GM23338 (cell line): ENCODE measurements around the gene IMMP1L. TPM values are rescaled to one million over a fixed set of nuclear protein-coding genes. Genes with fewer than 3 reads are reported as not detected.

Experiments
- ATAC-seq: fragments of 200-7000 bp; cut with Tn5 transposase; 3 replicates; pipeline ENCODE4 v1.9.1; 2020
- DNase-seq: peaks from one replicate; pipeline ENCODE4 v3.0.0-alpha.2; 2015; ENCODE audit warnings: low spot score
- H2AFZ ChIP-seq: fragments of 200-600 bp; sonication (generic); 2 replicates; pipeline ENCODE4 v1.8.0; 2016; ENCODE audit warnings: antibody characterized with exemption, mild to moderate bottlenecking, moderate library complexity
- H3F3A ChIP-seq: fragments of 200-600 bp; sonication (generic); replicated peaks from 2 replicates; pipeline ENCODE4 v1.8.0; 2017; ENCODE audit warnings: antibody characterized with exemption, mixed run types, low read depth
- H3K27ac ChIP-seq: fragments of 200-600 bp; sonication (generic); 2 replicates; pipeline ENCODE4 v1.6.1; 2016; ENCODE audit warnings: low read depth
- H3K27me3 ChIP-seq: fragments of 200-600 bp; sonication (generic); 2 replicates; pipeline ENCODE4 v1.8.0; 2016; ENCODE audit warnings: mild to moderate bottlenecking, mixed run types, moderate library complexity; ENCODE audit not compliant: insufficient read depth
- H3K36me3 ChIP-seq: fragments of 200-600 bp; sonication (generic); 2 replicates; pipeline ENCODE4 v1.8.0; 2016; ENCODE audit warnings: mild to moderate bottlenecking; ENCODE audit not compliant: insufficient read depth
- H3K4me1 ChIP-seq: fragments of 200-600 bp; sonication (generic); 2 replicates; pipeline ENCODE4 v1.8.0; 2016; ENCODE audit warnings: mild to moderate bottlenecking, moderate library complexity; ENCODE audit not compliant: insufficient read depth
- H3K4me2 ChIP-seq: fragments of 200-600 bp; sonication (generic); 2 replicates; pipeline ENCODE4 v1.7.1; 2017; ENCODE audit warnings: mixed run types
- H3K4me3 ChIP-seq: fragments of 200-600 bp; sonication (generic); 2 replicates; pipeline ENCODE4 v1.6.1; 2016; ENCODE audit warnings: mixed run types
- H3K79me2 ChIP-seq: fragments of 200-600 bp; sonication (generic); replicated peaks from 2 replicates; pipeline ENCODE4 v1.8.0; 2017; ENCODE audit warnings: mild to moderate bottlenecking; ENCODE audit not compliant: insufficient read depth
- H3K9me2 ChIP-seq: fragments of 200-600 bp; sonication (generic); 2 replicates; pipeline ENCODE4 v1.8.0; 2017; ENCODE audit not compliant: insufficient read depth
- H4K20me1 ChIP-seq: fragments of 200-600 bp; sonication (generic); replicated peaks from 2 replicates; pipeline ENCODE4 v1.8.0; 2017; ENCODE audit warnings: mild to moderate bottlenecking; ENCODE audit not compliant: insufficient read depth
- H3K27ac Mint-ChIP-seq: 2 replicates; pipeline ENCODE4 v1.8.0; 2020; ENCODE audit warnings: inconsistent platforms, mild to moderate bottlenecking, moderate library complexity, mixed read lengths
- H3K27me3 Mint-ChIP-seq: 3 replicates; pipeline ENCODE4 v1.8.0; 2022; ENCODE audit warnings: low read depth, mild to moderate bottlenecking, moderate library complexity, mixed read lengths, inconsistent platforms; ENCODE audit not compliant: insufficient read depth, poor library complexity
- H3K36me3 Mint-ChIP-seq: 3 replicates; pipeline ENCODE4 v1.8.0; 2021; ENCODE audit warnings: low read depth, mild to moderate bottlenecking, inconsistent platforms, moderate library complexity, mixed read lengths
- H3K4me1 Mint-ChIP-seq: 3 replicates; pipeline ENCODE4 v1.8.0; 2020; ENCODE audit warnings: mild to moderate bottlenecking, inconsistent platforms, mixed read lengths
- H3K4me3 Mint-ChIP-seq: 3 replicates; pipeline ENCODE4 v1.8.0; 2021; ENCODE audit warnings: moderate library complexity, mild to moderate bottlenecking, inconsistent platforms, mixed read lengths
- H3K9me3 Mint-ChIP-seq: 3 replicates; pipeline ENCODE4 v1.8.0; 2020; ENCODE audit warnings: moderate library complexity, mild to moderate bottlenecking, inconsistent platforms, mixed read lengths
- CREB1 ChIP-seq: fragments of 250-450 bp; sonication (Bioruptor Pico); IDR thresholded peaks from 2 replicates; pipeline ENCODE4 v1.5.0; 2020; ENCODE audit warnings: low read depth, mild to moderate bottlenecking, moderate library complexity
- EZH2 ChIP-seq: fragments of 200-600 bp; sonication (generic); IDR thresholded peaks from one replicate; pipeline ENCODE4 v1.8.0; 2017; ENCODE audit warnings: antibody characterized with exemption, mild to moderate bottlenecking, low read depth; ENCODE audit not compliant: unreplicated experiment
- EZH2phosphoT487 ChIP-seq: fragments of 200-600 bp; sonication (generic); IDR thresholded peaks from one replicate; pipeline ENCODE4 v1.8.1; 2018; ENCODE audit warnings: antibody characterized with exemption; ENCODE audit not compliant: unreplicated experiment
- JUNB ChIP-seq: IDR thresholded peaks from one replicate; pipeline ENCODE4 v1.6.1; 2016; ENCODE audit warnings: antibody characterized with exemption; ENCODE audit not compliant: unreplicated experiment
- NANOG ChIP-seq: IDR thresholded peaks from 2 replicates; pipeline ENCODE4 v1.6.1; 2016; ENCODE audit warnings: antibody characterized with exemption, borderline replicate concordance
- POLR2AphosphoS5 ChIP-seq: IDR thresholded peaks from 2 replicates; pipeline ENCODE4 v1.6.1; 2016; ENCODE audit warnings: antibody characterized with exemption, low read depth
- STAT1 ChIP-seq: IDR thresholded peaks from one replicate; pipeline ENCODE4 v1.6.1; 2016; ENCODE audit warnings: antibody characterized with exemption; ENCODE audit not compliant: unreplicated experiment
- ZNF114 ChIP-seq: fragments of 250-450 bp; sonication (Bioruptor Pico); IDR thresholded peaks from 2 replicates; pipeline ENCODE4 v1.5.0; 2020; ENCODE audit warnings: mild to moderate bottlenecking, moderate library complexity
- polyA plus RNA-seq: library from polyadenylated mRNA; unstranded; fragments of >200 nt; fragmentation: Nextera tagmentation; extraction: Ambion mirVana; gene quantifications from 2 replicates; pipeline ENCODE4 v1.2.1, GENCODE V29; 2016
- total RNA-seq: library from RNA; depleted of rRNA; stranded (reverse); fragments of >200 nt; shearing (Covaris generic); gene quantifications from 2 replicates; pipeline ENCODE4 v1.2.3, GENCODE V29; 2014
- TF ChIP-seq, protein P1 (sequence below): IDR thresholded peaks from 2 replicates; pipeline ENCODE4 v1.6.1; 2016; ENCODE audit warnings: antibody characterized with exemption
- TF ChIP-seq, protein P2 (sequence below): fragments of 250-450 bp; sonication (Bioruptor Pico); IDR thresholded peaks from 2 replicates; pipeline ENCODE4 v1.5.0; 2020; ENCODE audit warnings: mild to moderate bottlenecking, moderate library complexity
- TF ChIP-seq, protein P3 (sequence below), 2 experiments: fragments of 200-600 bp in 1 of 2; sonication (generic) in 1 of 2; conservative IDR thresholded peaks; 2 replicates each; pipeline versions ENCODE4 v1.5.1 to v1.6.1; 2016 to 2017; ENCODE audit warnings: antibody characterized with exemption in 2 of 2, low read depth in 2 of 2, mild to moderate bottlenecking in 2 of 2, moderate library complexity in 1 of 2

Gene IMMP1L
- total and polyA plus RNA-seq, 2 experiments from 2014 or later: 23.9 to 154 TPM

DNA sequence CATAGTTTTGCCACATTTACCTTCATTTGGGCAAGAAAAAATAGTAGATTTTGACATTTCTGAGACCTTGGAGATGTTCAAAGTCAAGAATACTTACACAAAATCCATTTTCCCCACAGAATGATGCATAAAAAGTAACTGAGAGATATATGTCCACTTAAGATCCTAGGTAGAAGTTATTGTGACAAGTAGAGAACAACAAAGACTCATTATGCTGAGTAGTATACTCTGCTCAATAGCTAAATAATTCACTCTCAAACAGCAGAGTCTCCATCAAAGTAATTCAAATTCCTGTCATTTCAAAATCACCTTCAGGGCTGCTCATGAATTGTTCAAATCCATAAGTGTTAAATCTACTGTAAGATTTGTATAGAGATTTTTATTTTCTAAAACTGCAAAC is 35.3 kb downstream of the IMMP1L start:
- H3K27me3 Mint-ChIP-seq: peaks cover 2% of the 10 kb centered on the region
- H2AFZ ChIP-seq: no peak overlapping the region
- H3K27ac ChIP-seq: no peak overlapping the region
- ATAC-seq (no peak), DNase-seq (no peak)
- no peak overlapping the region for H3K4me3 Mint-ChIP-seq
- no peak overlapping the region for H3K4me2 ChIP-seq
- peaks cover 4% of the 10 kb centered on the region; the same call in 1 of the 2 replicates for H3K9me2 ChIP-seq
- 0 out of 2 replicates have a peak, but pooled peaks cover 4% of the 10 kb centered on the region for H4K20me1 ChIP-seq
- peaks cover 13% of the 10 kb centered on the region for H3K4me1 ChIP-seq
- no peaks in the 10 kb centered on the region for H3F3A ChIP-seq
- no peak overlapping the region for H3K27ac Mint-ChIP-seq
- H3K9me3 Mint-ChIP-seq: no peaks in the 10 kb centered on the region
- H3K36me3 Mint-ChIP-seq: peaks cover 3% of the 10 kb centered on the region; the same call in 1 of the 3 replicates
- H3K79me2 ChIP-seq: peaks cover 36% of the 10 kb centered on the region
- no peaks in the 10 kb centered on the region for H3K36me3 ChIP-seq
- H3K4me3 ChIP-seq: no peak overlapping the region
- H3K4me1 Mint-ChIP-seq: peaks cover 7% of the 10 kb centered on the region; the same call in 2 of the 3 replicates
- no peaks in the 10 kb centered on the region for H3K27me3 ChIP-seq
- TF ChIP-seq, protein P1, sequence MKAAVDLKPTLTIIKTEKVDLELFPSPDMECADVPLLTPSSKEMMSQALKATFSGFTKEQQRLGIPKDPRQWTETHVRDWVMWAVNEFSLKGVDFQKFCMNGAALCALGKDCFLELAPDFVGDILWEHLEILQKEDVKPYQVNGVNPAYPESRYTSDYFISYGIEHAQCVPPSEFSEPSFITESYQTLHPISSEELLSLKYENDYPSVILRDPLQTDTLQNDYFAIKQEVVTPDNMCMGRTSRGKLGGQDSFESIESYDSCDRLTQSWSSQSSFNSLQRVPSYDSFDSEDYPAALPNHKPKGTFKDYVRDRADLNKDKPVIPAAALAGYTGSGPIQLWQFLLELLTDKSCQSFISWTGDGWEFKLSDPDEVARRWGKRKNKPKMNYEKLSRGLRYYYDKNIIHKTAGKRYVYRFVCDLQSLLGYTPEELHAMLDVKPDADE: no peak
- TF ChIP-seq EZH2 (no peak), JUNB (no peak), NANOG (no peak), CREB1 (CRISPR knock-in tag) (no peak), STAT1 (no peak), EZH2phosphoT487 (no peak), ZNF114 (CRISPR knock-in tag) (no peak), POLR2AphosphoS5 (no peak)
- TF ChIP-seq, protein P2, sequence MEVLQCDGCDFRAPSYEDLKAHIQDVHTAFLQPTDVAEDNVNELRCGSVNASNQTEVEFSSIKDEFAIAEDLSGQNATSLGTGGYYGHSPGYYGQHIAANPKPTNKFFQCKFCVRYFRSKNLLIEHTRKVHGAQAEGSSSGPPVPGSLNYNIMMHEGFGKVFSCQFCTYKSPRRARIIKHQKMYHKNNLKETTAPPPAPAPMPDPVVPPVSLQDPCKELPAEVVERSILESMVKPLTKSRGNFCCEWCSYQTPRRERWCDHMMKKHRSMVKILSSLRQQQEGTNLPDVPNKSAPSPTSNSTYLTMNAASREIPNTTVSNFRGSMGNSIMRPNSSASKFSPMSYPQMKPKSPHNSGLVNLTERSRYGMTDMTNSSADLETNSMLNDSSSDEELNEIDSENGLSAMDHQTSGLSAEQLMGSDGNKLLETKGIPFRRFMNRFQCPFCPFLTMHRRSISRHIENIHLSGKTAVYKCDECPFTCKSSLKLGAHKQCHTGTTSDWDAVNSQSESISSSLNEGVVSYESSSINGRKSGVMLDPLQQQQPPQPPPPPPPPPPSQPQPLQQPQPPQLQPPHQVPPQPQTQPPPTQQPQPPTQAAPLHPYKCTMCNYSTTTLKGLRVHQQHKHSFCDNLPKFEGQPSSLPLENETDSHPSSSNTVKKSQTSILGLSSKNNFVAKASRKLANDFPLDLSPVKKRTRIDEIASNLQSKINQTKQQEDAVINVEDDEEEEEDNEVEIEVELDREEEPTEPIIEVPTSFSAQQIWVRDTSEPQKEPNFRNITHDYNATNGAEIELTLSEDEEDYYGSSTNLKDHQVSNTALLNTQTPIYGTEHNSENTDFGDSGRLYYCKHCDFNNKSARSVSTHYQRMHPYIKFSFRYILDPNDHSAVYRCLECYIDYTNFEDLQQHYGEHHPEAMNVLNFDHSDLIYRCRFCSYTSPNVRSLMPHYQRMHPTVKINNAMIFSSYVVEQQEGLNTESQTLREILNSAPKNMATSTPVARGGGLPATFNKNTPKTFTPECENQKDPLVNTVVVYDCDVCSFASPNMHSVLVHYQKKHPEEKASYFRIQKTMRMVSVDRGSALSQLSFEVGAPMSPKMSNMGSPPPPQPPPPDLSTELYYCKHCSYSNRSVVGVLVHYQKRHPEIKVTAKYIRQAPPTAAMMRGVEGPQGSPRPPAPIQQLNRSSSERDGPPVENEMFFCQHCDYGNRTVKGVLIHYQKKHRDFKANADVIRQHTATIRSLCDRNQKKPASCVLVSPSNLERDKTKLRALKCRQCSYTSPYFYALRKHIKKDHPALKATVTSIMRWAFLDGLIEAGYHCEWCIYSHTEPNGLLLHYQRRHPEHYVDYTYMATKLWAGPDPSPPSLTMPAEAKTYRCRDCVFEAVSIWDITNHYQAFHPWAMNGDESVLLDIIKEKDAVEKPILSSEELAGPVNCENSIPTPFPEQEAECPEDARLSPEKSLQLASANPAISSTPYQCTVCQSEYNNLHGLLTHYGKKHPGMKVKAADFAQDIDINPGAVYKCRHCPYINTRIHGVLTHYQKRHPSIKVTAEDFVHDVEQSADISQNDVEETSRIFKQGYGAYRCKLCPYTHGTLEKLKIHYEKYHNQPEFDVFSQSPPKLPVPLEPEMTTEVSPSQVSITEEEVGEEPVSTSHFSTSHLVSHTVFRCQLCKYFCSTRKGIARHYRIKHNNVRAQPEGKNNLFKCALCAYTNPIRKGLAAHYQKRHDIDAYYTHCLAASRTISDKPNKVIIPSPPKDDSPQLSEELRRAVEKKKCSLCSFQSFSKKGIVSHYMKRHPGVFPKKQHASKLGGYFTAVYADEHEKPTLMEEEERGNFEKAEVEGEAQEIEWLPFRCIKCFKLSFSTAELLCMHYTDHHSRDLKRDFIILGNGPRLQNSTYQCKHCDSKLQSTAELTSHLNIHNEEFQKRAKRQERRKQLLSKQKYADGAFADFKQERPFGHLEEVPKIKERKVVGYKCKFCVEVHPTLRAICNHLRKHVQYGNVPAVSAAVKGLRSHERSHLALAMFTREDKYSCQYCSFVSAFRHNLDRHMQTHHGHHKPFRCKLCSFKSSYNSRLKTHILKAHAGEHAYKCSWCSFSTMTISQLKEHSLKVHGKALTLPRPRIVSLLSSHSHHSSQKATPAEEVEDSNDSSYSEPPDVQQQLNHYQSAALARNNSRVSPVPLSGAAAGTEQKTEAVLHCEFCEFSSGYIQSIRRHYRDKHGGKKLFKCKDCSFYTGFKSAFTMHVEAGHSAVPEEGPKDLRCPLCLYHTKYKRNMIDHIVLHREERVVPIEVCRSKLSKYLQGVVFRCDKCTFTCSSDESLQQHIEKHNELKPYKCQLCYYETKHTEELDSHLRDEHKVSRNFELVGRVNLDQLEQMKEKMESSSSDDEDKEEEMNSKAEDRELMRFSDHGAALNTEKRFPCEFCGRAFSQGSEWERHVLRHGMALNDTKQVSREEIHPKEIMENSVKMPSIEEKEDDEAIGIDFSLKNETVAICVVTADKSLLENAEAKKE (CRISPR knock-in tag): no peak
- TF ChIP-seq, protein P3, sequence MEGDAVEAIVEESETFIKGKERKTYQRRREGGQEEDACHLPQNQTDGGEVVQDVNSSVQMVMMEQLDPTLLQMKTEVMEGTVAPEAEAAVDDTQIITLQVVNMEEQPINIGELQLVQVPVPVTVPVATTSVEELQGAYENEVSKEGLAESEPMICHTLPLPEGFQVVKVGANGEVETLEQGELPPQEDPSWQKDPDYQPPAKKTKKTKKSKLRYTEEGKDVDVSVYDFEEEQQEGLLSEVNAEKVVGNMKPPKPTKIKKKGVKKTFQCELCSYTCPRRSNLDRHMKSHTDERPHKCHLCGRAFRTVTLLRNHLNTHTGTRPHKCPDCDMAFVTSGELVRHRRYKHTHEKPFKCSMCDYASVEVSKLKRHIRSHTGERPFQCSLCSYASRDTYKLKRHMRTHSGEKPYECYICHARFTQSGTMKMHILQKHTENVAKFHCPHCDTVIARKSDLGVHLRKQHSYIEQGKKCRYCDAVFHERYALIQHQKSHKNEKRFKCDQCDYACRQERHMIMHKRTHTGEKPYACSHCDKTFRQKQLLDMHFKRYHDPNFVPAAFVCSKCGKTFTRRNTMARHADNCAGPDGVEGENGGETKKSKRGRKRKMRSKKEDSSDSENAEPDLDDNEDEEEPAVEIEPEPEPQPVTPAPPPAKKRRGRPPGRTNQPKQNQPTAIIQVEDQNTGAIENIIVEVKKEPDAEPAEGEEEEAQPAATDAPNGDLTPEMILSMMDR (conservative IDR thresholded peaks at IDR 0.05; ENCODE audit: low read depth in 2 of 2): no peak
